Lower lobe of right lung (tissue), 2 donors: Measurements from ENCODE around the gene MCCD1. TPM values are rescaled to one million over a fixed set of nuclear protein-coding genes. Genes with fewer than 3 reads are reported as not detected.
A peak's percentile ranks its signal among the peaks of the same experiment; 100 is the strongest.

Experiments
- ATAC-seq, 2 donors: fragments of 200-7000 bp; cut with Tn5 transposase; one replicate each; pipeline ENCODE4 v1.9.1; 2020 to 2022; ENCODE audit warnings: mild to moderate bottlenecking in 2 of 2, moderate library complexity in 2 of 2
- DNase-seq: peaks from one replicate; pipeline ENCODE4 v3.0.0-alpha.2; 2020
- H3K27ac ChIP-seq: fragments of 200-600 bp; one replicate; pipeline ENCODE4 v1.8.0; 2022
- H3K27me3 ChIP-seq: fragments of 200-600 bp; one replicate; pipeline ENCODE4 v1.8.0; 2022; ENCODE audit warnings: low read depth
- H3K36me3 ChIP-seq: fragments of 200-600 bp; one replicate; pipeline ENCODE4 v1.8.0; 2022; ENCODE audit warnings: mild to moderate bottlenecking
- H3K4me1 ChIP-seq: fragments of 200-600 bp; one replicate; pipeline ENCODE4 v1.8.0; 2022
- H3K4me3 ChIP-seq: fragments of 200-600 bp; one replicate; pipeline ENCODE4 v1.8.0; 2022; ENCODE audit warnings: mild to moderate bottlenecking
- H3K9me3 ChIP-seq: fragments of 200-600 bp; one replicate; pipeline ENCODE4 v1.8.0; 2022
- intact Hi-C: fragments of 100-400 bp; cut with DNase I; formaldehyde crosslinking; loops from one replicate; pipeline ENCODE4 v1.11.0; 2022
- total RNA-seq: library from RNA; stranded (reverse); fragmentation: NEBNext Ultra II Directional; extraction: Animal tissue kit (Norgen Biotek cat#: 25700); gene quantifications from one replicate; pipeline ENCODE4 v1.2.1, GENCODE V29; 2021
- TF ChIP-seq, protein P1 (sequence below): fragments of 200-600 bp; IDR thresholded peaks from one replicate; pipeline ENCODE4 v1.8.0; 2022; ENCODE audit warnings: antibody characterized with exemption, mild to moderate bottlenecking
- donor health status: DM: no; HTN: yes; CAD: no; lungs with severe emphysema.

MCCD1 gene
- total RNA-seq, 1 donor from 2014 or later = not detected

DNA sequence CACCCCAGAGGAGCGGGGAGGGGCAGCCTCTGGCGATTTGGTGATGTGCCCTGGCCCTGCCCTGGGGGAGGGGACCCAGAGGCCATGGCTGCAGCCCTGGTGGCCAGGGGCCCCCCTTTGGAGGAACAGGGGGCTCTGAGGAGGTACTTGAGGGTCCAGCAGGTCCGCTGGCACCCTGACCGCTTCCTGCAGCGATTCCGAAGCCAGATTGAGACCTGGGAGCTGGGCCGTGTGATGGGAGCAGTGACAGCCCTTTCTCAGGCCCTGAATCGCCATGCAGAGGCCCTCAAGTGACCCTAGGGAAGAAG lies 29.5 kb downstream of the MCCD1 start:
- TF ChIP-seq, protein P1, sequence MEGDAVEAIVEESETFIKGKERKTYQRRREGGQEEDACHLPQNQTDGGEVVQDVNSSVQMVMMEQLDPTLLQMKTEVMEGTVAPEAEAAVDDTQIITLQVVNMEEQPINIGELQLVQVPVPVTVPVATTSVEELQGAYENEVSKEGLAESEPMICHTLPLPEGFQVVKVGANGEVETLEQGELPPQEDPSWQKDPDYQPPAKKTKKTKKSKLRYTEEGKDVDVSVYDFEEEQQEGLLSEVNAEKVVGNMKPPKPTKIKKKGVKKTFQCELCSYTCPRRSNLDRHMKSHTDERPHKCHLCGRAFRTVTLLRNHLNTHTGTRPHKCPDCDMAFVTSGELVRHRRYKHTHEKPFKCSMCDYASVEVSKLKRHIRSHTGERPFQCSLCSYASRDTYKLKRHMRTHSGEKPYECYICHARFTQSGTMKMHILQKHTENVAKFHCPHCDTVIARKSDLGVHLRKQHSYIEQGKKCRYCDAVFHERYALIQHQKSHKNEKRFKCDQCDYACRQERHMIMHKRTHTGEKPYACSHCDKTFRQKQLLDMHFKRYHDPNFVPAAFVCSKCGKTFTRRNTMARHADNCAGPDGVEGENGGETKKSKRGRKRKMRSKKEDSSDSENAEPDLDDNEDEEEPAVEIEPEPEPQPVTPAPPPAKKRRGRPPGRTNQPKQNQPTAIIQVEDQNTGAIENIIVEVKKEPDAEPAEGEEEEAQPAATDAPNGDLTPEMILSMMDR = no peak
- peaks cover 59% of the 10 kb centered on the region for H3K36me3 ChIP-seq
- H3K27me3 ChIP-seq = no peaks in the 10 kb centered on the region
- H3K27ac ChIP-seq = peak overlapping the region; percentile 75
- intact Hi-C loops = no loop called here
- DNase-seq = no peak
- H3K4me3 ChIP-seq = no peak overlapping the region
- ATAC-seq = no peak
- no peaks in the 10 kb centered on the region for H3K9me3 ChIP-seq
- peaks cover 47% of the 10 kb centered on the region for H3K4me1 ChIP-seq

DNA sequence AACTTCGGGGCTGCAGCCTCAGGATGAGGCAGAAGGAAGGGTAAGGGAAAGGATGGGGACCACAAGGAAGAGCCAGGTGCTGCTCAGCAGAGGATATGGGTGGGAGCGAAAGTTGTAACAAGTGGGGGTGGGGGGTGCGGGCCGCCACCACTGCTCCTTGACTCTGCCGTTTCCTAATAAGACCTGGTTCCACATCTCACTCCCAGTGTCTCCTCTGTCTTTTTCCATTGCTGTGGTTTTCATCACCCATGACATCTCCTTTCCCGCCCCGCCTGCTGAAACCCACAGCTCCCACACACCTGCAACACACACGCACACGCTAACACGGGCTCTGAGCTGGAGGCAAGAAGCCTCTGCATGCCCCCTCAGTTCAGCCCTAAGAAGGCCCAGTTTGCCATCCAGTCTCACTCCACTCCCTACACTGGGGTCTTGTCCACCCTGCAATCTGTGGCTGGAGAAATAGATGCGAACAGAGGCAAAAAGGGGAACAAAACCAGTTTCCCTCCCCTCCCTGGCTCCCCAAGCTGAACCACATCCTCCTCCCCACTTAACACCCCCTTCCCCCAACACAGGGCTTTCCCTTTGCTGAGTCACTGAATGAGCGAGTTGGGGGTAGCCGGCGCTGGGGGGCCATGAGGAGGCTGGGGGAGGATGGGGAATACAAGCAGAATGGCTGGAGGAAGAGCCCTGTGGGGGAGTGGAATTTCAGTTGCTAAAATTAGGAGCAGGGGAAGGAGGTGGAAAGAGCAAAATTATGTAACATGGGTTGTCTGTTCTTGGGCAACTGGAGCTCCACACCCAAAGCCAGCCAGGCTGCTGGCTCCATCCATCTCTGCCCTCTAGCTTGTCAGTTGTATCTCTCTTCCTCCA lies 30.1 kb downstream of the MCCD1 start:
- TF ChIP-seq, protein P1 = no peak
- DNase-seq (peak; percentile 64), ATAC-seq (peak; percentile 79 to 84)
- H3K4me1 ChIP-seq = peaks cover 47% of the 10 kb centered on the region
- peak overlapping the region; percentile 15 for H3K4me3 ChIP-seq
- intact Hi-C loops = no loop called here
- H3K36me3 ChIP-seq = peaks cover 53% of the 10 kb centered on the region
- peak overlapping the region; percentile 75 for H3K27ac ChIP-seq
- no peaks in the 10 kb centered on the region for H3K9me3 ChIP-seq
- no peaks in the 10 kb centered on the region for H3K27me3 ChIP-seq

DNA sequence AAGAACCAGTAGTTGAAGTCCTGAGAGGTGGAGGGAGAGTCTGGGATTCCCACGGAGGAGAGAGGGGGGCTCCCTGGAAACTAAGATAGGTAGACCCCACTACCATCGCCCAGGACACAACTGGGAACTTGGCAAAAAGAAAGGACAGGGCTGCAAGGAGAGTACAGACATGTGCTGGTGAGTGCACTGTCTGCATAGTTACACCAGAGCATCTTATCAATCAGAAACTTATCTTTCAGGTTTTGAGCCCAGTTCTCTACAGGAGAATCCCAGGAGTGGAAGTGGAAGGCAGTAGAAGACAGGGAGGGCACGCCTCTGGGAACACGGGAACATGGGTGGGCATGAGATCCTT lies 30.8 kb downstream of the MCCD1 start:
- H3K36me3 ChIP-seq = peaks cover 46% of the 10 kb centered on the region
- ATAC-seq (peak in 1 of 2 donors; percentile 4), DNase-seq (no peak)
- no peaks in the 10 kb centered on the region for H3K9me3 ChIP-seq
- H3K27ac ChIP-seq = peak overlapping the region; percentile 75
- no peaks in the 10 kb centered on the region for H3K27me3 ChIP-seq
- TF ChIP-seq, protein P1 = no peak
- H3K4me3 ChIP-seq = peak overlapping the region; percentile 2
- intact Hi-C loops = no loop called here
- H3K4me1 ChIP-seq = peaks cover 47% of the 10 kb centered on the region

DNA sequence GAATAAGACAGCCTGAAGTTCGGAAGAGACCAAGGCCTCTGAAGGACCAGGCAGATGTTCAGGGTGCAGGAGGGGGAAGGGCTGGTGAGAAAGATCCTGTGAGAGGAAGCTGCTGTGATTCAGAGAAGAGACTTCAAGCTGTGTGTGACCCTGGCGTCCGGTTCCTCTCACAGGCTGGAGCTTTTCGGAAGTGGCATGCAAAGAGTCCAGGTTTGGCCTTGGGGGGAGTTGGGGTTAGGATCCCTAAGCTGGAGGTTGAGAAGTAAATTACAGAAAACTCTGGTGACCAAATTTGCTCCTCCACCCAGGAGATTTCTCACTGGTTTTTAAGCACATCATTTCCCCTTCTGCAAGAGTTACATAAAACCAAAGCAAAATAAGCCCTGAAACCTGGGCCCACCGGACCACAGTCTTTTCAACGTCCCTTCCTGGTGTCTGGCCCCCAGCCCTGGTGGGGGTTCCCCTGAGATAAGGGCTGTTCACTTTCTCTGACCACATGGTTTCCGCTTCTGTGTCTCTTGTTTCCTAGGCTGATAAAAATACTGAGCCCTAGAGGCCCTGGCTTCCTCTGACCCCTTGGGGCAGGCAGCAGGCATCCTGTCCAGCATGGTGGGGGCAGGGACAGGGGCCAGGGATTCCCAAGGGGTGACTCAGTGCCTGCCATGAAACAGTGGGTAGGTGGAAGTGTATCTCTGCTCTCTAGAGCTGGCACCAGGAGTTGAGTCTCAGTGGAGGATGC lies 31.4 kb downstream of the MCCD1 start:
- Histone ChIP-seq H3K27me3 (no peaks in the 10 kb centered on the region), H3K36me3 (peaks cover 41% of the 10 kb centered on the region), H3K4me3 (peak overlapping the region; percentile 2), H3K27ac (peak overlapping the region; percentile 75), H3K9me3 (no peaks in the 10 kb centered on the region), H3K4me1 (peaks cover 47% of the 10 kb centered on the region)
- intact Hi-C loops = no loop called here
- ATAC-seq (peak; percentile 75 to 76), DNase-seq (peak; percentile 68)
- TF ChIP-seq, protein P1 = peak; percentile 10

DNA sequence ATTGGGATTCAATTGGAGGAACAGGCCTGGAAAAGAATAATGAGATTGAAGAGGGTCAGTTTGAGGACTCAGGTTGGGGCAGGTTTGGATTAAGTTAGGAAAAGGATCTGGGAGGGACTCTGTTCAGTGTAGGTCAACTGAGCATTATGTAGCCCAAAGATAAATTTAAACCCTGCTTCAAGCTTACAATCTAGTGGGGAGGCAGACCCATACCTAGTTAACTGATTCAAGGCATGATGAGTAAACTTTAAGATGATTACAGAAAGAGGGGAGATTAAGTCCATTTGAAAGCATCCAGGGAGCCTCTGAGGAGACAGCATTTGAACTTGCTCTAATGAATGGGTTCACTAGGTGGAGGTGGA lies 31.9 kb downstream of the MCCD1 start:
- intact Hi-C loops = no loop called here
- no peaks in the 10 kb centered on the region for H3K9me3 ChIP-seq
- H3K4me1 ChIP-seq = peaks cover 47% of the 10 kb centered on the region
- no peak for DNase-seq
- no peaks in the 10 kb centered on the region for H3K27me3 ChIP-seq
- no peak overlapping the region for H3K4me3 ChIP-seq
- TF ChIP-seq, protein P1 = no peak
- H3K36me3 ChIP-seq = peaks cover 41% of the 10 kb centered on the region
- no peak for ATAC-seq
- H3K27ac ChIP-seq = peak overlapping the region; percentile 75
